ENCODE results near the gene ABCG2. TPM values are rescaled to one million over a fixed set of nuclear protein-coding genes. Genes with fewer than 3 reads are reported as not detected.
A peak's percentile ranks its signal among the peaks of the same experiment; 100 is the strongest.

The ABCG2 gene
- total RNA-seq (2014; rRNA removed; shearing (Covaris generic); ENCODE audit: low replicate concordance): 1.2 and 12.8 TPM in 2 replicates

DNA sequence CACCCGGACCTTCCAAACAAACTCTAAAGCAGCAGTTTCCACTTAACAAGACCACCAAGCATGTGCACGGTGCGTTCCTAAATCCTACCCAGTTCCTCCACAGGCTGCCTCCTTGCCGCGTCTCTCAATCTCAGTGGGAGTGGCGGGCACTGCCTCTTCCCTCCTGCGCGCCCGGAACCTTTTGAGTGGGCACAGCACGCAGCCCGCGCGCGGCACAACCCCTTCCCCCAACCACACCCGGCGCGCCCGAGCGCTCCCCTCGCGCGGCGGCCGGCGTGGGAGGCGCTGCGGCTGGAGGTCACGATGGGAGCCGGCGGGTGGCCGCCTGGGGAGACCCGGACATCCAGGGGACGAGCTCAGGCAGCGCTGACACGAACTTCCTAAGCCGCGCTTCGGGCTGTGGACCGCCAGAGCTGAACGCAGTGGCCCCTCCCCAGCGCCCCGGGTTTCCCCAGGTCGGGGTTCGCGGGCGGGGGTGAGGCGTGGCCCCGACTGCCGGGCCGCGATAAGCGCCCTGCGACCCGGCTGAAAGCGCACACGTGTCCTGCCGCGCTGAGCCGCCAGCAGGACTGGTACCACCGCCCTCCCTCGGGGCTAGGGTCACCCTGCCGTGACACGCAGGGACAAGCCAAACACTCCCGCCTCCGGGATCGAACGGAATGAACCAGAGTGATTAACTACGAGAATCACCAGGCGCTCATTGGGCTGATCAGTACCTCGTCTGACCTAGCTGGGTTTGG, at the start of gene ABCG2:
TSS of gene ABCG2 (minus strand) at position 151 of the 740 bp plus-strand sequence. CDS start 18,644 bp downstream, outside the sequence.
- in situ Hi-C loops (cut with HindIII; ENCODE audit: low pct_unique_long_range_greater_than_20kb, low sequenced_read_pairs): no loop called here
- peak; percentile 52 for DNase-seq (ENCODE audit: low read depth)

DNA sequence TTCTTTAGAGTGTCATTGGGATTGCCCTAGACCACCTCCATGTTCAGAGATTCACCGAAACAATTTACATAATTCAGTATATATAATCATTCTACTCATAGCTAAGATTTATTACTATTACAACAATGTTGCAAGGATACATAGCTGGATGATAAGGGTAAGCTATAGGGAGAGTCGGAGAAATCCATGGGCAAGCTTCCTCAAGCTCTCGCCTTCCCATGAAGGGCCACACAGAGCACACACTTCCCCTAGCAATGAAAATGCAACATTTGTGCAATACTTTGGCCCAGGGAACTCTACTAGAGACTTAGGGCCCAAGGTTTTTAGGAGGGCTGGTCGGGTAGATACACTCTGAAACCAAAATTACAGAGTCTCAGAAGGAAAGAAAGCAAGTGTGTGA, 49.7 kb upstream of the ABCG2 start:
- no peak for DNase-seq (ENCODE audit: low read depth)
- in situ Hi-C loops (cut with HindIII; ENCODE audit: low pct_unique_long_range_greater_than_20kb, low sequenced_read_pairs): no loop called here

DNA sequence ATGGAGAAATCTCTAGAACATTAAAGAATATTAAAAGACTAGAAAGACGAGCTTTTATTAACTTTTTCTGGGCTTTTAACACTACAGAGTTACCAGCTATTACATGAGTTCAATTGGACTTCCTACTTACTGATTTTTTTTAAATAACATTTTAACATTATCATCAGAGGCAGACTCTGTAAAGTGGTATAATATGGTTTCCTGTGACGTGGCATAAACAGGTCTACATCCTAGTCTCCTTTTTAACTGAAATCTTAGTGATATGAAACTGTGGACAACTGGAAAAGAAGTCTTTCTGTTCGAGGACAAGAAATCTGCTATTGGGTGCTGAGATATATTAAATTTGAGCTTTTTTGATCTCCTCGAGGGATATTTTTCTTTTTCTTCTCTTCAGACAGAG, 48.7 kb upstream of the ABCG2 start:
- in situ Hi-C loops (cut with HindIII; ENCODE audit: low pct_unique_long_range_greater_than_20kb, low sequenced_read_pairs): no loop called here
- no peak for DNase-seq (ENCODE audit: low read depth)

DNA sequence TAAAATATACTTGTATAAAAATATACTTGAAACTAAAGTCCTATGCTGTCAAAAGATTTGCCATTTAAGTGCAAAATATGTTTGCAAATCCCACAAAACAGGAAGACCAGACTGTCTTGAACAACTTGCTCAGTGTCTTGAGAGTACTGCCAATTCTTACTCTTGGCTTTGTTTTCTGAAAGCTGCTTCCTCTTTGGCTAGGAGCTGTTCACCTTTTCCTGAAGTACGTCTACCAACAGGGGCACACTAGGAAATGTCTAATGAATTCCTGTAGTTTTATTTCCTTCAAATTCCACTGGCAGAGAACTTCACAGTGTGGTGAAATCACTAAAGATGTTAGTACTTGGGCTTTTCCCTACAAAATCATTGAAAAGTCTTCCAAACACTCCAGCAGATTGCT, 46.4 kb upstream of the ABCG2 start:
- in situ Hi-C loops (cut with HindIII; ENCODE audit: low pct_unique_long_range_greater_than_20kb, low sequenced_read_pairs): no loop called here
- no peak for DNase-seq (ENCODE audit: low read depth)

DNA sequence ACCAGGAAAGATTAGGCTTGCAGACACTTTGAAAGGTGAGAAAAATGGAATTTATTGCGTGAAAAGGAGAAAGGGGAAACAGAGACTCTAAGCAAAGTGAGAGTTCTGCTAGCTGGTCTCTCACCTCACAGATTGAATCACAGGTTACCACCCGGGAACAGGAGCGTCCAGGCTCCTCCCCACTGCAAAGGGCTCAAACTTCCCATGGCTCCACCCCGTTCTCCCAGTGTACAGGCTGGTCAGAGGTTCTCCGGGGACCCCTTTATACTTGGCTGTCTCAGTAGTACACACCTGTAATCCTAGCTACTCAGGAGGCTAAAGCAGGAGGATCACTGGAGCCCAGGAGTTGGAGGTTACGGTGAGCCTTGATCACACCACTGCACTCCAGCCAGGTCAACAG, 44.0 kb upstream of the ABCG2 start:
- in situ Hi-C loops (cut with HindIII; ENCODE audit: low pct_unique_long_range_greater_than_20kb, low sequenced_read_pairs): no loop called here
- DNase-seq (ENCODE audit: low read depth): no peak

DNA sequence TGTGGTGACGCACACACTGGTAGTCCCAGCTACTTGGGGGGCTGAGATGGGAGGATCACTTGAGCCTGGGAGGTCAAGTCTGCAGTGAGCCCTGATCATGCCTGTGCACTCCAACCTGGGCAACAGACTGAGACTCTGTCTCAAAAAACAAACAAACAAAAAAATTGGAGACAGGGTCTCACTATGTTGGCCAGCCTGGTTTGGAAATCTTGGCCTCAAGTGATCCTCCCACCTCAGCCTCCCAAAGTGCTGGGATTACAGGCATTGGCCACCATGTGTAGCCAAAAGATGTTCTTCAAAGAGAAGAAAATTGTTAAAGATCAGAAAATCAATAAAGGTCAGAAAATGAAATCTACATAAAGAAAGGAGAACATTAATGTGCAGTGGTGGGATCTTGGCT, 41.7 kb upstream of the ABCG2 start:
- in situ Hi-C loops (cut with HindIII; ENCODE audit: low pct_unique_long_range_greater_than_20kb, low sequenced_read_pairs): no loop called here
- no peak for DNase-seq (ENCODE audit: low read depth)

DNA sequence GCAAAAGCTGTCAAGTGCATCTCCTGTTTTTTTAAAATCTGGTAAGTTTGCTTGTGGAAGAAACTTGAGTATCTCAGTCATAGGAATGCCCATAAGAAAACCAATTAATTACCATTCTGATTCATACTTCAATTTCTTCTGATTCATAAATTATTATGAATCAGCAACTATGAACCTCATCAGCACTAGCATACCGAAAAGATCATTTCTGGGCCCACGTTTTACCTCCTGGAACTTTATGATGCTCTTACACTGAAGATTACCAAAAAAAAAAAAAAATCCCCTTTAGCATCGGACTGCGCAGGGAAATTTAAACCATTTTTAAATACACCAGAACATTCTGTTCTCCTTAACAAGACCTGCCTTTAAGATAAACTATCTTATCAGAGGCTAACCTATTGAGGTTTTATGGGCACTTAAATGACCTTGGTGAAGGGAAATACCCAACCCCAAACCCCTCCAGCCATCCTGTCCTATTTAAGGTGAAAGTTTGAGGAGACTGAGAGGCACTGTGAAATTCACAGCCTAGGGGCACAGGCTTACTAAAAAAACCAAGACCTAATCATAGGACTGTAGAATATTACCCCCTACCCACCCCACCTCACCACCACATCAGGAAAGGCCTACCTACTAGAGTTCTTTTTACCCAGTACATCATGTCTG, 38.2 kb upstream of the ABCG2 start:
- in situ Hi-C loops (cut with HindIII; ENCODE audit: low pct_unique_long_range_greater_than_20kb, low sequenced_read_pairs): no loop called here
- DNase-seq (ENCODE audit: low read depth): no peak

DNA sequence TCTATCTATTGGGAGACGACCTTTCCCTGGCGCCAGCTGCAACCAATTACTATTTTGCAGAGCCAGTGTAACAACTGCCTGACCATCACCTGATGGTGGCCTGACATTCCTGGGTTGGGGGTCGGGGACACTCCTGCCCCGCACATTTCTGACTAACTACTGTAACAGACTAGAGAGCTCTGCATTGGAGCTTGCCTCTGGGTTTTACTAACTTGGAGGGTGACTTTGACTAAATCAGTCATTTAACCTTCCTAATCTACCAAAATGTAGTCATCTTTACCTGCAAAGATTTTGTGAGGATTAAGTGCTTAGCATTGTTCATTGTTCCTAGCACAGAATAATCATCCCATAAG, 37.5 kb upstream of the ABCG2 start:
- in situ Hi-C loops (cut with HindIII; ENCODE audit: low pct_unique_long_range_greater_than_20kb, low sequenced_read_pairs): no loop called here
- no peak for DNase-seq (ENCODE audit: low read depth)

DNA sequence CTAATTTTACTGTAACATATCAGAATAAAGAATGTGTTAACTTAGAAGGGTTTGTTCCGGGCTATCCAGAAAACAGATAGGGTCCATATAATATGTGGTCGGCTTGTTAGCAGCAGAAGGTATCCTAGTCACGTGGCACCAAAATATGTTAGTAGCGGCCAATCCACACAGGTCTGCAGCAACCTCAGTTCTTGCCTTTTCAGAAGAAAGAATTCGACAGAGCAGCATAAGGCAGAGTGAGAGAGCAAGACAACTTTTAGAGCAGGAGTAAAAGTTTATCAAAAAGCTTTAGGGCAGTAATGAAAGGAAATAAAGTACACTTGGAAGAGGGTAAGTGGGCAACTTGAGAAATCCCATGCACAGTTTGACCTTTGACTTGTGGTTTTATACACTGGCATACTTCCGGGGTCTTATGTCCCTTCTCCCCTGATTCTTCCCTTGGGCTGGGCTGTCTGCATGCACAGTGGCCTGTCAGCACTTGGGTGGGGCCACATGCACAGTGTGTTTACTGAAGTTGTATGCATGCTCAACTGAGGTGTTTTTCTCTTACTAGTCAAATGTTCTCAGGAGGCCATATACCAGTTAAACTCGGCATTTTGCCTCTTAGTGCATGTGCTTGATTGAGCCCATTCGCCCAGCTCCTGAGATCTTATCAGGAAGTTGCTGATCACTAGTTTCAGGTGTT, 37.0 kb upstream of the ABCG2 start:
- DNase-seq (ENCODE audit: low read depth): no peak
- in situ Hi-C loops (cut with HindIII; ENCODE audit: low pct_unique_long_range_greater_than_20kb, low sequenced_read_pairs): no loop called here

DNA sequence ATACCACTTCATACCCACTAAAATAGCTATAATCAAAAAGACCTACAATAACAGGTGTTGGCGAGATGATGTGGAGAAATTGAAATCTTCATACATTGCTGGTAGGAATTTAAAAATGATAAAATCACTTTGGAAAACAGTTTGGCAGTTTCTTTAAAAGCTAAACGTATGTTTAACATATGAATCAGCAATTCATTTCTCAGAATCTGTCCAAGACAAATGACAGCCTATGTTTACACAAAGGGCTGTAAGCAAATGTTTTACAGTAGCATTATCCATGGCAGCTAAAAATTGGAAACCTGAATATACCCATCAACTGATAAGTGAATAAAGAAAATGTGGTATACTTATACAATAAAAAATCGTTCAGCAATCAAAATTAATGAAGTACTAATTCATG, 33.0 kb upstream of the ABCG2 start:
- in situ Hi-C loops (cut with HindIII; ENCODE audit: low pct_unique_long_range_greater_than_20kb, low sequenced_read_pairs): no loop called here
- no peak for DNase-seq (ENCODE audit: low read depth)

DNA sequence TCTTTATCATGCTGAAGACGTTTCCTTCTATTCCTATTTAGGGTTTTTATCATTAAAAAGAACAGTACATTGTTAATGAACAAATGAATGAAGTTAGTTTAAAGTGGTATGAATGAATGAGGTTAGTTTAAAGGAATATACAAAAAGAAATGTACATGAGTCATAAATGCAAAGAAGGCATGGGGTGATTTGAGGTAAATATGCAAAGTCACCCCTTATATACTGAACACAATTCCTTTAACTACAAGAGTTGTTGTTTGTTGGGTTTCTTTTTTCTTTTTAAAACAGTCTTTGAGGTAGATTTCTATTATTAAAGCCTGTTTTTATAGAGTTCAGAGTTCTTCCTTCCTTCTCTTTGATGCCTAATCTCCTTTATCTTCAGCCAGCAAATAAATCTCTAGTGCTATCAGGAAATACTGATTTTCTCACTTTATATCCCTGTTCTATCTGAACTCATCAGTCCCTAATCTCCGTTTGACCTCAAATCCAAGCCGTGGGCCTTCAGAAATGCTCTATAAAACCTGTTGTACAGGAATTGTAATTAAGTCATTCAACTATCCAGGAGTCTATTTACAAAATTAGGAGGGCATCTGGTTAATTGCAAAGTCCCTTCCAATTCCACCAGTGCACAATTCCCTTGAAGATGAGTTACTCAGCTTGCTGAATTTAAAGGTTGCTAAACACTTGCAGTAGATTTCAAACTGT, 31.6 kb upstream of the ABCG2 start:
- in situ Hi-C loops (cut with HindIII; ENCODE audit: low pct_unique_long_range_greater_than_20kb, low sequenced_read_pairs): no loop called here
- no peak for DNase-seq (ENCODE audit: low read depth)

DNA sequence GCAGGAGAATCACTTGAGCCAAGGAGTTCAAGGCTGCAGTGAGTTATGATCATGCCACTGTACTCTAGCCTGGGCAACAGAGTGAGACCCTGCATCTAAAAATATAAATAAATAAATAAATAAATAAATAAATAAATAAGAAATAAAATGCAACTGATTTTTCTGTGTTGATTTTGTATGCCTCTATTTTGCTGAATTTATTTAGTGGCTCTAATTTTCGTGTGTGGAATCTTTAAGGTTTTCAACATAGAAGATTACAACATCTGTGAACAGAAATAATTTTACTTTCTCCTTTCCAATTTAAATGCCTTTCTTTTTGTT, 30.9 kb upstream of the ABCG2 start:
- no peak for DNase-seq (ENCODE audit: low read depth)
- in situ Hi-C loops (cut with HindIII; ENCODE audit: low pct_unique_long_range_greater_than_20kb, low sequenced_read_pairs): no loop called here

DNA sequence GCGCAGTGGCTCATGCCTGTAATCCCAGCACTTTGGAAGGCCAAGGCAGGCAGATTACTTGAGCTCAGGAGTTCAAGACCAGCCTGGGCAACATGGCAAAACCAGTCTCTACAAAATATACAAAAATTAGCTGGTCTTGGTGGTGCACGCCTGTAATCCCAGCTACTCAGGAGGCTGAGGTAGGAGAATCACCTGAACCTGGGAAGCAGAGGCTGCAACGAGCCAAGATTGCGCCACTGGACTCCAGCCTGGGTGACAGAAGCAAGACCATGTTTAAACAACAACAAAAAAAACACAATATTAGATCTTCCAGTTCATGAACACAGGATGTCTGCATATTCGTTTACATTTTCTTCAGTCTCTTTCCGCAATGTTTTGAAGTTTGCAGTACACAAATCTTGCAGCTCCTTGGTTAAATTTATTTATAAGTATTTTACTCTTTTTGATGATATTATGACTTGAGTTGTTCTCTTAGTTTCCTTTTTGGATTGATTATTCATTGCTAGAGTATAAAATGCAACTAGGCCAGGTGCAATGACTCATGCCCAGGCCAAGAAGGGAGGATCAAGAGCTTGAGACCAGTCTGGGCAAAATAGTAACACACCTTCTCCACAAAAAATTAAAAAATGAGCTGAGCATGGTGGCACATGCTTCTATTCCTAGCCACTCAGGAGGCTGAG, 30.4 kb upstream of the ABCG2 start:
- in situ Hi-C loops (cut with HindIII; ENCODE audit: low pct_unique_long_range_greater_than_20kb, low sequenced_read_pairs): no loop called here
- no peak for DNase-seq (ENCODE audit: low read depth)

DNA sequence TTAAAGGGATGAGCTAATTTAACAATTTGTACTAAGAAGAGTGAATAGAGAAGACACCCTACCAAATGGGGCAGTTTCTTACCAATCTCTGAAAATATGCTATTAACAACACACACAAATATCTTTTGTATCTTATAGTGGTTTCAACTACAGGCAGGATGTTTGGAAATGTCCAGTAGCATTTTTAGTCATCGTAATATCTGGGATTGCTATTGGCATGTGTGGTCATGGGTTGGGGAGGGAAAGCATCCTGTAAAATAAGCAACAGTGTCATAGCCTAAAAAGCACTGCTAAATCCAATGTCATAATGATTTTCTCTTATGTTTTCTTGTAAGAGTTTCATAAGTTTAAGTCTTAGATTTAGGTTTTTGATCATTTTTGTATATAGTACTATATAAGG, 29.3 kb upstream of the ABCG2 start:
- no peak for DNase-seq (ENCODE audit: low read depth)
- in situ Hi-C loops (cut with HindIII; ENCODE audit: low pct_unique_long_range_greater_than_20kb, low sequenced_read_pairs): no loop called here

DNA sequence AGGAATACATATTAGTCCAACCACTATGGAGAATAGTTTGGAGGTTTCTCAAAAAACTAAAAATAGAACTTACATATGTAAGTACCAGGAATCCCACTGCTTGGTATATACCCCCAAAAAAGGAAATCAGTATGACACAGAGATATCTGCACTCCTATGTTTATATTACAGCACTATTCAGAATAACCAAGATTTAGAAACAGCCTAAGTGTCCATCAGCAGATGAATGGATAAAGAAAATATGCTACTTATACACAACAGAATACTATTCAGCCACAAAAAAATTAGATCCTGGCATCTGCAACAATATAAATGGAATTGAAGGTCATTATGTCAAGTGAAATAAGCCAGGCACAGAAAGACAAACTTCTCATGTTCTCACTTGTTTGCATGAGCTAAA, 27.5 kb upstream of the ABCG2 start:
- DNase-seq (ENCODE audit: low read depth): no peak
- in situ Hi-C loops (cut with HindIII; ENCODE audit: low pct_unique_long_range_greater_than_20kb, low sequenced_read_pairs): no loop called here

DNA sequence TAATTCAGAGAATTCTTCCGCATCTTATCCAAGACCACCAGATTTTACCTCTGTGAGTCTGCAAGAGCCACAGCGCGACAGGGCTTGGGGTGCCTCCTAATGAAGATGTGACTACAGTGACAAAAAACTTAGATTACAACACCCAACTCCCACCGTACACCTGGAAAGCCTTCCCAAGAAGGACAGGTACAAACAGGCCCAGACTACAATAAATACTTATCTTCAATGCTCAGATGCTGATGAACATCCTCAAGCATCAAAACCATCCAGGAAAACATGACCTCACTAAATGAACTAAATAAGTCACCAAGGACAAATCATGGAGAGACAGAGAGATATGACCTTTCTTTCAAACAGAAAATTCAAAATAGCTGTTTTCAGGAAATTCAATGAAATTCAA, 20.8 kb upstream of the ABCG2 start:
- DNase-seq (ENCODE audit: low read depth): no peak
- in situ Hi-C loops (cut with HindIII; ENCODE audit: low pct_unique_long_range_greater_than_20kb, low sequenced_read_pairs): no loop called here

DNA sequence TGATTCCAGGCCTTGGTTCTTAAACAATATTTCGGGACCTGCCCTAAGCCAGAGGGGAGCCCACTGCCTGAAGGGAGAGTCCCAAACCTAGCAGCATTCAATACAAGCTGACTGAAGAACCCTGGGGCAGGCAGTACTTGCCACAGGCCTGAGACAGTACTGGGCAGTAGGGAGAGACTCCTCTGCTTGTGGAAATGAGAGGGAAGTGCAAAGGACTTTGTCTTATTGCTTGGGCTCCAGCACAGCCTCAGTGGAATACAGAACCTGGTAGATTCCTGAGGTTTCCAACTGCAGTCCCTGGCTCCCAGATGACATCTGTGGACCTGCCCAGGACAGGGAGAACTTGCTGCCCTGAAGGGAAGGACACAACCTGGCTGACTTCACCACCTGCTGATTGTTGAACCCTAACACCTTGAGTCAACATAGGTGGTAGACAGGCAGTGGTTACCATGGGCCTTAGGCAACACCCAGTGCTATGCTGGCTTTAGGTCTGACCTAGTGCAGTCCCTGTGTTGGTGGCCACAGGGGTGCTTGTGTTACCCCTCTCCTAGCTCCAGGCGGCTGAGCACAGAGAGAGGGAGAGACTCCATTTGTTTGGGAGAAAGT, 20.3 kb upstream of the ABCG2 start:
- DNase-seq (ENCODE audit: low read depth): no peak
- in situ Hi-C loops (cut with HindIII; ENCODE audit: low pct_unique_long_range_greater_than_20kb, low sequenced_read_pairs): no loop called here

DNA sequence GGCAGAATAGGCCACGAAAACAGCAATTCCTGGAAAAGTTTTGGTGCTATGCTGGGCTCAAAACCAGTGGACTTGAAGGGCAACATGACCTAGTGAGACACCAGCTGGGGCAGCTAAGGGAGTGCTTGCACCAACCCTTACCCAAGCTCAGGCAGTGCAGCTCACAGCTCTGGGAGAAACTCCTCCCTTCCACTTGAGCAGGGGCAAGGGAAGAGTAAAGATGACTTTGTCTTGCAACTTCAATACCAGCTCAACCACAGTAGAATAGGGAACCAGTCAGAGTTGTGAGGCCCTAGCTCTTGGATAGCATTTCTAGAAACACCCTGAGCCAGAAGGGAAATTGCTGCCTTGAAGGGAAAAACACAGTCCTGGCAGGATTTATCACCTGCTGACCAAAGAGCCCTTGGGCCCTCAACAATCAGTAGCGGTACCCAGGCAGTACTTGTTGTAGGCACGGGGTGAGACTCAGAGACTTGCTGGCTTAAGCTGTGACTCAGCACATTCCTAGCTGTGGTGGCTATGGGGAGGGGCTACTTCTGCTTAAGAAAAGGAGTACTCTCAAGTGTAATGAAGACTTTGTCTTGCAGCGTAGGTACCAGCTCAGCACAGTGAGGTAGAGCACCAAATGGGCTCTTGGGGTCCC, 19.7 kb upstream of the ABCG2 start:
- in situ Hi-C loops (cut with HindIII; ENCODE audit: low pct_unique_long_range_greater_than_20kb, low sequenced_read_pairs): no loop called here
- DNase-seq (ENCODE audit: low read depth): peak; percentile 64

All from Caki2 (cell line).